HEK293 (cell line): ENCODE results near the gene MPHOSPH9.

ENCODE experiments used
- CTCF ChIP-seq: fragments of 450-650 bp; formaldehyde crosslinking; IDR thresholded peaks from 2 replicates; pipeline ENCODE4 v1.5.1; 2016; ENCODE audit warnings: missing biosample characterization, missing genetic modification characterization
- HOXA7 ChIP-seq: sonication (generic); formaldehyde crosslinking; IDR thresholded peaks from 2 replicates; pipeline ENCODE4 v1.8.1; 2022; ENCODE audit warnings: missing genetic modification reagents, borderline replicate concordance
- MZF1 ChIP-seq: fragments of 450-650 bp; formaldehyde crosslinking; IDR thresholded peaks from 2 replicates; pipeline ENCODE4 v1.5.1; 2017; ENCODE audit warnings: missing biosample characterization, missing genetic modification characterization, borderline replicate concordance
- ZBTB17 ChIP-seq: fragments of 450-650 bp; formaldehyde crosslinking; IDR thresholded peaks from 2 replicates; pipeline ENCODE4 v1.5.1; 2016; ENCODE audit warnings: missing biosample characterization, missing genetic modification characterization
- ZFP37 ChIP-seq: fragments of 450-650 bp; formaldehyde crosslinking; IDR thresholded peaks from 2 replicates; pipeline ENCODE4 v1.5.1; 2016; ENCODE audit warnings: missing biosample characterization, missing genetic modification characterization
- ZFP69B ChIP-seq: fragments of 450-650 bp; formaldehyde crosslinking; IDR thresholded peaks from 2 replicates; pipeline ENCODE4 v1.5.1; 2016; ENCODE audit warnings: missing biosample characterization, missing genetic modification characterization
- ZNF302 ChIP-seq: fragments of 450-650 bp; formaldehyde crosslinking; IDR thresholded peaks from 2 replicates; pipeline ENCODE4 v1.5.1; 2016; ENCODE audit warnings: missing biosample characterization, missing genetic modification characterization, low read depth
- ZNF830 ChIP-seq: fragments of 450-650 bp; IDR thresholded peaks from 2 replicates; pipeline ENCODE4 v1.5.0; 2018; ENCODE audit warnings: missing biosample characterization, missing genetic modification characterization, low read depth, mild to moderate bottlenecking, moderate library complexity
- ZNF837 ChIP-seq: fragments of 450-650 bp; formaldehyde crosslinking; IDR thresholded peaks from 2 replicates; pipeline ENCODE4 v1.5.1; 2016; ENCODE audit warnings: missing biosample characterization, missing genetic modification characterization
- ZSCAN30 ChIP-seq: fragments of 450-650 bp; IDR thresholded peaks from 2 replicates; pipeline ENCODE4 v1.5.1; 2018; ENCODE audit warnings: missing biosample characterization, mild to moderate bottlenecking, missing genetic modification characterization, moderate library complexity

GRCh38 chr12:123280971-123281370 lies 48.0 kb upstream of the MPHOSPH9 start:
- TF ChIP-seq ZBTB17 (tag by site-specific recombination) (no peak), CTCF (tag by site-specific recombination) (no peak), ZNF830 (tag by site-specific recombination) (no peak), ZFP69B (tag by site-specific recombination) (no peak), ZNF837 (tag by site-specific recombination) (no peak), ZFP37 (no peak), ZSCAN30 (tag by site-specific recombination) (no peak), ZNF302 (no peak), MZF1 (tag by site-specific recombination) (no peak), HOXA7 (CRISPR knock-in tag) (no peak)
